Activated CD8-positive, alpha-beta memory T cell treated with anti-CD3 and anti-CD28 coated beads, Interleukin-2, amount 50 U/mL, for 1 hour (primary cell): ENCODE data around the gene NBEAL2.
A peak's percentile ranks its signal among the peaks of the same experiment; 100 is the strongest.

Experiments
- DNase-seq: peaks from one replicate; pipeline ENCODE4 v3.0.0-alpha.2; 2020; ENCODE audit errors: extremely low read depth

The NBEAL2 gene

DNA sequence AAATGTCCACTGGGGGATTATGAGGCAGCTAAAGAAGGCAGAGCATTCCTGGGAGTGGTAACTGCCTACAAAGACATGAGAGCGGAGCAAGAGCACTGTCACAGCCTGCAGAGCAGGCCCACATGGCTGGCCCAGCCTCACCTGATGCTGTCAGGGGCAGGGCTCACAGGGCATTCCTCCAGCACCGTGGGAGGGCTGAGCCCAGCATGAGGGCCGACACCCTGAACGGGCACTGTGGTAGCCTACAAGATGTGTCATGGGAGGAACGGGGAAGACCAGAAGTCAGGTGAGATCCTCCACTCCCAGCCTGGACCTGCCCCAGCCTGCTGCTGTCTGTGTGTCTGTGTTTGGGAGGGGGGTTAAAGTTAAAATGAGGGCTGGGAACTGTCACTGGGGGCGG is 33.0 kb upstream of the NBEAL2 start:
- no peak for DNase-seq

- DNase-seq: peak; percentile 65
These were observed 32.5 kb upstream of the NBEAL2 start for GRCh38 chr3:46946856-46947545.

DNA sequence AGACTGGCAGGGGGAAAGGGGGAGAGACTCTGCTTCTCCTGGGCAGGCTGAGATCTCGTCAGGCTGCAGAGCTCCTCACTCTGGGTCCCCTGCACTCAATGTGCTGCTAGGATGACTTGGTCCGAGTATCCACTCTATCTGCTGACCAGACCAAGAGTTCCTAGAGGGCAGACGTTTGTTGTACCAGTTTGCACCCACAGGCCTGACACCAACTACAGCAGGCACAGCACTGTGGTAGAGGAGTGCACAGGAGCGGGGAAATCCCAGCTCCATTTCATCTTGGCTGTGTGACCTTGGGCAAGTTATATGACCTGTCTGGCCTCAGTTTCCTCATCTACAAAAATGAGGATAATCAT is 31.9 kb upstream of the NBEAL2 start:
- DNase-seq: no peak

- peak; percentile 64 for DNase-seq
These were observed 31.3 kb upstream of the NBEAL2 start for GRCh38 chr3:46947981-46948791.

DNA sequence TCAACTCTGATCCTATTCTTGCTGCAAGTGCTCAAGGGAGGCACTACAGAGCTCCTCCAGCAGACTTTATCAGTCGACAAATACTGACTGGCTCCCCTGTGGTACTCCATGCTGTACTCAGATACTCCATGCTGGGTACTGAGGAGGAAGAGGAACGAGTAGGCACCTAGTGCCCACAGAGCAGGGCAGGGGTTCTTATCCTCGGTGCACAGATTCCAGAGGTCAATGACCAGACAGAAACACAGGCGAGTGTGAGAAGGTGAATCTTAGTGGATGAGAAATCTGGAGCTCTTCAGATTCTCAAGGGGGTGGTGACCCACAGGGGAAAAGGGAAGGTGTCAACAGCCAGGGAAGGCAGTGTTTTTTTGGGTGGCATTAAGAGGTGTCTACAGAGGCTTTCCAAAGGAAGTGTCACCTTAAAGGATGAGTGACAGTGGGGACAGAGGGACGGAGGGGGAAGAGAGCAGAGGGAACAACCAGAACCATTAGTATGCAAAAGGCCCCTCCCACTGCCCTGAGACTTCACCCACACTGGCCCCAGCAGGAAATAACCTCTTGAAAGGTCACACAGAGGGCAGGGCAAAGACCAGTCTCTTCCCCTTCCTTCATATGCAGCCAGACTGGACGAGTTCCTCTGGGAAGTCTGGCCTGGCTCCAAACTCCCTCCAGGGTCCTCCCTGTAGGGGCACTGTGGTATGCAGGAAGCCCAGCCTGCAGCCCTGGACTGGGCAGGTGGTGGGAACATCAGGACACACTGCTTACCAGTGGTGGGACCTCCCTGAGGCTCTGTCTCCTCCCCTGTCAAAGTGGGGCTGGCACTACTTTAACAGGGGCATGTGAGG is 30.4 kb upstream of the NBEAL2 start:
- no peak for DNase-seq

GRCh38 chr3:46950177-46950576 is 29.3 kb upstream of the NBEAL2 start:
- DNase-seq: no peak

DNA sequence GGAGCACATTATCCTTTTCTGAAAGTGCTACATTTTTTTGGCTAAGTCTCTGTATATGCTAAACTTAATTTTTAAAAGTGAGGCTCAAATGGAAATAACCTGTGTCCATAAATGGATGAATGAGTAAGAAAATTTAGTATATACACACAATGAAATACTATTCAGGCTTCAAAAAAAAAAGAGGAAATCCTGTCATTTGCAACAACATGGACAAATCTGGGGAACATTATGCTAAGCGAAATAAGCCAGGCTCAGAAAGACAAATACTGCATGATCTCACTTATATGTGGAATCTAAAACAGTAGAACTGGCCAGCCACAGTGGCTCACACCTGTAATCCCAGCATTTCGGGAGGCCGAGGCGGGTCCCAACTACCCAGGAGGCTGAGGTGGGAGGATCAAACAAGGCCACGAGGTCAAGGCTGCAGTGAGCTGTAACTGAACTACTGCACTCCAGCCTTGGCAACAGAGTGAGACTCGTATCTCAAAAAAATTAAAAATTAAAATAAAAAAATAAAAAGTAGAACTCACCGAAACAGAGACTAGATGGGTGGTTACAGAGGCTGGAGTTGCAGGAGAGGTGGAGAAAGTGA is 28.7 kb upstream of the NBEAL2 start:
- no peak for DNase-seq

- no peak for DNase-seq
These were observed 26.7 kb upstream of the NBEAL2 start for GRCh38 chr3:46952813-46953212.

DNA sequence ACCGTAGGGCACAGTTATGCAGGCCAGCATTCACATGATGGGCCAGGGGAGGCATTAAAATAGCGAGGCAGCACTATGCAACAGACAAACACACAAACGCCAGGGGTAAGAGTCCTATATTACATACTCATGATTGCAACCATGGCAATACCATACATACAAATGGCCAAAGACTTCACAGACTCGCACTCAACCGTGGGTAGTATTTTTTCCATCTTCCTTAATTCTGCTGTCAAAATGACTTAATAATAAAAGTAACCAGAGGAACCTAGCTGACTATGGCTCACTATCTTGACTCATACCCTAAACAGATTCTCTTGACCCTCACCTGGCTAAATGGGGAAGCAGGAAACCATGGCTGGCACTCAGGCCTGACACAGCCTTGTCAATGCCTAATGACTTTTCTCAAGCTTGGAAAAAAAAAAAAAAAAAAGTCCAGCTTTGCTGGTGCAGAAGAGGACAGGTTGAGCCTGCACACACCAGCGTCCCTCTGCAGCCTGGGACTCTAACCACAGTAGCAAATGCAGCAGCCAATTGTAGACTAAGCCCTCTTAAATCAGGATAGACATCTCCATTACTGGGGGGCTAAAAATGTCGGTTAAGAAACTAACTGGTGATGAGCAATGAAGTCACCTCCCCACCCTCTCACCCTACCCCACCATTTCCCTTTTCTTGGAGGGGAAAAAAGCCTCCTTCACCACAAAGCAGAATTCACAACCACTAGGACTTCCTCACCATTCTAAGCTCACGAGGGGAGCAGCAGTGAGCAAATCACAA is 26.0 kb upstream of the NBEAL2 start:
- DNase-seq: no peak

DNA sequence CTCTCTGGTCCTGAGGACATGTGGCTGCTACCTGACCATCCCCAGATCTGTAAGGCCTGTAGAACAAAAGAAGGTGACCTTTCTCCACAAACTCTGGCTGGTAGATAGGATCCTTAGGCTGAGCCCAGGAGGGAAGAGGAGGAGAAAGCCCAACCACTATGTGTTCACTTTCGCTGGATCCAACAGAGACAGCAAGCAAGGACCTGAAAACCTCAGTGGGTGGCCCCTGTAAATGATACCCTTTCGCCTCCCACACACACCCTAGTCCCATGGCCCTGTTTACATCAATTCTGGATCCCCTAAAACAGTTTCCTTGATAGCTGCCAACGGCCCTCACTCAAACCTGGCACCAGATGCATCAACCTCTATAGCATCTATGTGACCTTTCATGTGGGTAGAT is 25.3 kb upstream of the NBEAL2 start:
- DNase-seq: no peak

- no peak for DNase-seq
These were observed 24.3 kb upstream of the NBEAL2 start for GRCh38 chr3:46955157-46955556.

- DNase-seq: no peak
These were observed 23.6 kb upstream of the NBEAL2 start for GRCh38 chr3:46955801-46956259.

DNA sequence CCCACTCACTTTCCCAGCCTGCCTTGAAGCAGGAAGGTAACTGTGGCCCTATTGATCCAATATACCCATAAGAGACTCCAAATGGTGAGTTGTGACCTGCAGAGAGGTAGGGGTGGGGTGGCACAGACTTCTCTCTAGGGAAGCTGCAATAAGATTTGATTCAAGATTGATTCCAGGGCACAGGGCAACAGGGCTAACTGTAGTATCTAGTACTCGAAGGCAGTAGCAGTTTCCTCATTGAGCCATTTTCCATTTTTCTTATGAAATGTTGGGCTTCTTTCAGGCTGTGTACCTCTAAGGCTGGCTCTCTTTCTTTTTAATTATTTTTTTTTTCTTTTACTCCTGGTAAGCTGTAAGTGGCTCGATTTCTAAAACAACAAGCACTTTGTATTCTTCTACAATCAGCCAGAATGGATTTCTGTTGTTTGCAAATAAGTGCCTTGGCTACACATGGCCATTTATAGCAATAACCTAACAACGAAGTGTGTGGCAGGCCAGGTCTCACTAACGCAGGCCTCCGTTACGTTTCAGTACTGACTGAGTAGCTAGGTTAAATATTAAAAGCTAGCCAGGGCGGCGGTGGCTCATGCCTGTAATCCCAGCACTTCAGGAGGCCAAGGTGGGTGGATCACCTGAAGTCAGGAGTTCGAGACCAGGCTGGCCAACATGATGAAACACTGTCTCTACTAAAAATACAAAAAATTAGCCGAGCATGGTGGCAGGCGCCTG is 22.2 kb upstream of the NBEAL2 start:
- DNase-seq: no peak

GRCh38 chr3:46958467-46959160 is 20.9 kb upstream of the NBEAL2 start:
- DNase-seq: no peak

DNA sequence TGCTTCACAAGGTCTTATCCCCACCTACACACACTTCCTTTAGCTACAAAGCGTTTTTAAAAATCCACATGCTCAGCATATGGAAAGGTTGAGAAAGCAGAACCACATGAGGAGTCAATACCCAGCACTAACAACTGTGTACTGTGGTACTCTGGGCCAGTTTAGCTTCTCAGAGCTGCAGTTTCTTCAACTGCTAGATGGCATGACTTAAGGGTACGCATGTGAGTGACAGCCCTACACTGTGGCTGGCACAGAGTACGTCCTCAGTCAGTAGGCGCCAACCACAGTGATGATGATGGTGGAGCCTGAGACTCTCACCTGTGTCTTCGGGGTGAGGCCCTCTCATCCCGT is 20.3 kb upstream of the NBEAL2 start:
- no peak for DNase-seq

- no peak for DNase-seq
These were observed 19.3 kb upstream of the NBEAL2 start for GRCh38 chr3:46960081-46960701.

DNA sequence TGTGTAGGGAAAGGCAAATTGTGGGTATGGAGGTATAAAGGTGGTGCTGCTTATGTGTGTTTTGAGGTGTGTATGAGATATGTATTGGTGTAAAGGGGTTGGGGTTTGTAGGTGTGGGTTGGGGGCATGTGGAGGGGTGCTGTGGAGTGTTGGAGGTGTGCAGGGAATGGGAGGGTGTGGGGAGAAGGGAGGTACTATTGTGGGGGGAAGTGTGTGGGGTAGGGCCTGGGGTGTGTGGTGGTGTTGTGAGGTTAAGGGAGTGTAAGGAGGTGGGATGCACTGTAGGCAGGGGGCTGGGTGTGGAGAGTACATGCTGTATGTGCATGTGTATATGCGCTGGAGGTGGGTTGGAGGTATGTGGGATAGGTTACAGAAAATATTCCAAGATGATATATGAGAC is 18.6 kb upstream of the NBEAL2 start:
- DNase-seq: no peak

DNA sequence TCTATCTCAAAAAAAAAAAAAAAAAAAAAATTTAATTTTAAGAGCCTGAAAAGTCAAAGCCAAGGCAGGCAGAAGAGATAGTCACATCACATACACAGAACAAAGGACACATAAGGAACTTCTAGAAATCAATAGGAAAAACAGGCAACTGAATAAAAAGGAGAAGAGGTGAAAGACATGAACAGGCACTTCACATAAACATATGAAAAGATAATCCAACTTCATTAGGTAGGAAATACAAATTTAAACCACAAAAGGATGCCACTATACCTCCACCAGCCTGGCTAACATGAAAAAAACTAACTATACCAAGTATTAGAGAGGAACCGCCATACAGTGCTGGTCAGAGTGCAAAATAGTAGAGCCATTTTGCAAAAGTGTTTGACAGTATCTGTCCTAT is 17.0 kb upstream of the NBEAL2 start:
- no peak for DNase-seq

GRCh38 chr3:46962990-46963389 is 16.5 kb upstream of the NBEAL2 start:
- no peak for DNase-seq
